NCI-H774 (cell line): Measurements from ENCODE around the gene ARHGAP45.

Experiments
- DNase-seq: peaks from one replicate; lab custom pipeline; 2025; lab: John Stamatoyannopoulos, UW

The ARHGAP45 gene

DNA sequence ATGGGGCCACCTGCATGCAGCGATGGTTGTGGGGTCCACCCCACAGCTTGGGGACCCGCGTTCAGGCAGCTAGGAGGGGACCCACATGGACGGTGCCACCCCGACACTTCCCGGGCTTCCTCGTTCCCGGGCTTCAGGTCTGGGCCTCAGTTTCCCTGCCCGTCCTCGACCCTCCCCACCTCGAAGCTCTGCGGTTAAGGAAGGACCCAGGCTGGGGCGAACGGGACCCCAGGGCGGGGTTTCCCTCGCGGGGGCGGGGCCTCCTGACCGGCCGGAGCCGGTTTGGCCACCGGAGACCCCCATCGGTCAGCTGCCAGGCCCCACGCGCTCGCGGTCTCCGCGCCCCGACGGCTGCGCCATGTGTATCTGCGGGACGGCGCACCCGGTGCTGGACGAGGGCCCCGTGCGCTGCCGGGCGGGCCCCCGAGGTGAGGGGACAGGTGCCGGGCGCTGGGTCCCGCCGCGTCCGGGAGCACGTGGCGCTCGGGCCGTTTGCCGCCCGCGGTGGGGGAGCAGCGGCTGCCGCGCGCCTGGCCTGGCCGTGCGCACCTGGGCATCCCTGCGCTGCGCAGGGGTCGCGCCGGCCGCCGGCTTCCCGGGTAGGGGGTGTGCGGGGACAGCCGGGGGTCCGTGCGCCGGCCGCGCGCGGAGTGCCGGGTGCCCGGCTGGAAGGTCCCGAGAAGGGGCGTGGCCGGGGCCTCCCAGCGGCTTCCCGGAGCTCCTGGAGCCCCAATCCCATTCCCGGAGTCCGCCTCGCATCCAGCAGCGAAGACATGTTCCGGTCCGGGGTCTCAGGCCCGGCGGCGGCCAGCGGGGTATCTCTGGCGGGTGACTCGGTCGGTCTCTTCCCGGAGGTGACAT lies 4.2 kb downstream of the ARHGAP45 start:
- no peak for DNase-seq

DNA sequence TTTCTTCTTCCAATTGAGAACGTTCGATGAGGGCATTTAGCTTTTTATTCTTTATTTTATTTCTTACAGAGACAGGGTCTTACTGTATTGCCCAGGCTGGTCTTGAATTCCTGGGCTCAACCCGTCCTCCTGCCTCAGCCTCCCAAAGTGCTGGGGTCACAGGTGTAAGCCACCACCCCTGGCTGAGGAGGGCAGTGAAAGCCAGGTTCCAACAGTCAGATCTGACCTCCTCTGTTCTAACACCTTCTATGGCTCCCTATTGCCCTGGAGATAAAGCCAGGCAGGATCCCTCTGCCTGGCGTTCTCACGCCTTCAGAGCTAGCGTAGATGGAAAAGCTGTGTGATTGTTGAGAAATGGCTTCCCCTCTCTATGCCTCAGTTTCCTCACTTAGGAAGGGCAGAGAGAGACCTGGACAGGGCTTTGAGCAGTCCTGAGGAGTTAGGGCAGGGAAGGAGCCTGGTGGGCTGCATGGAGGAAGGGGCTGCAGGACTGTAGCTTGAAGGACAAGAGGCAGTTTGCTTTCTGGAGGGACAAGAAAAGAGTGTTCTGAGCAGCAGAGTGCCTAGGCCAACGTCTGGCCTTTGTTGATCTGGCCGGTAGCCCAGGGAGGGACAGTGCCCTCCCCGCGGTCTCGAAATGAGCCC lies 5.5 kb downstream of the ARHGAP45 start:
- DNase-seq = no peak

DNA sequence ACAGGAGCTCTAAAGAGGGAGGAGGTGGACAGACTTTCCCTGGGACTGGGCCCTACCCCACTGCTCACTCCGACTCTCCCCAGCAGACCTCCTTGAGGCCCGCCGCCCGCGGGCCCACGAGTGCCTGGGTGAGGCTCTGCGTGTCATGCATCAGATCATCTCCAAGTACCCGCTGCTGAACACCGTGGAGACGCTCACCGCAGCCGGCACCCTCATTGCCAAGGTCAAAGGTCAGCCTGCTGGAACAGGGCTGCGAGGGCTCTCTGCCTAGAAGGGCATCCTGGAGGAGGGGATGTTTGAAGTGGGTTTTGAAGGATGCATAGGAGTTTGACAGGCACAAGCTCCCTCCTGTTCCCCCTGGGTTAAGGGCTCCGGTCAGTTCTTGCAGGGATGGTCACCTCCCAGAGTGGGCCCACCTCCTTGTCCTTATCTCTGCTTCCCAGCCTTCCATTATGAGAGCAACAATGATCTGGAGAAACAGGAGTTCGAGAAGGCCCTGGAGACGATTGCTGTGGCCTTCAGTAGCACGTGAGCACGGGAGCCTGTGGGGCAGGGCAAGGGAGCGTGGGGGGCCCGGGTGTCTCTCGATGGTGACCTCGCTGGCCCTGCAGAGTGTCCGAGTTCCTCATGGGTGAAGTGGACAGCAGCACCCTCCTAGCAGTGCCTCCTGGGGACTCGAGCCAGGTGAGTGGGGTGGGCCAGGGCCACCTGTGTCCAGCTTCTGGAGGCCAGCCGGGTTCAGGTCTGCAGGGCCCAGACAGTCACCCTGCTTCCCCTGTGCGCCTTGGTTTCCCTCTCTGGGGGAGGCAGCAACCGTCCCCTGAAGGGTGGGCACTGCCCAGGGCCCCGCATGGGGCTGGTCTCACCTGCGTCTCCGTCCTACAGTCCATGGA lies 6.3 kb downstream of the ARHGAP45 start:
- no peak for DNase-seq

DNA sequence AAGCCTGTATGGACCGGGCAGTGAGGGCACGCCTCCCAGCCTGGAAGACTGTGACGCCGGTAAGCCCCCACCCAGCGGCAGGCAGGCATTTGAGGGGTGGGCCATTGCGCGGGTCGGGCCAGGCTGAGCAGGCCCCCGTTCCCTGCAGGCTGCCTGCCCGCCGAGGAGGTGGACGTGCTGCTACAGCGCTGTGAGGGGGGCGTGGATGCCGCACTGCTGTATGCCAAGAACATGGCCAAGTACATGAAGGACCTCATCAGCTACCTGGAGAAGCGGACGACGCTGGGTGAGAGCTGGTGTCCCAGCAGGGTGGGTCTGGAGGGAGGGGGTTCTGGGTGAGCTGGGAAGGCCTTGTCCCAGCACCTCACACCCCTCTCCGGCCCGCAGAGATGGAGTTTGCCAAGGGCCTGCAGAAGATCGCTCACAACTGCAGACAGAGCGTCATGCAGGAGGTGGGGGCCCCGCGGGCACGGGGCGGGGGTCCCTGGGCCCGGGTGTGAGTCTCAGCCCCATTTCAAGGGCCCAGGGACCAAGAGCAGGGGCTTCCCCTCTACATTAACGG lies 7.1 kb downstream of the ARHGAP45 start:
- no peak for DNase-seq

DNA sequence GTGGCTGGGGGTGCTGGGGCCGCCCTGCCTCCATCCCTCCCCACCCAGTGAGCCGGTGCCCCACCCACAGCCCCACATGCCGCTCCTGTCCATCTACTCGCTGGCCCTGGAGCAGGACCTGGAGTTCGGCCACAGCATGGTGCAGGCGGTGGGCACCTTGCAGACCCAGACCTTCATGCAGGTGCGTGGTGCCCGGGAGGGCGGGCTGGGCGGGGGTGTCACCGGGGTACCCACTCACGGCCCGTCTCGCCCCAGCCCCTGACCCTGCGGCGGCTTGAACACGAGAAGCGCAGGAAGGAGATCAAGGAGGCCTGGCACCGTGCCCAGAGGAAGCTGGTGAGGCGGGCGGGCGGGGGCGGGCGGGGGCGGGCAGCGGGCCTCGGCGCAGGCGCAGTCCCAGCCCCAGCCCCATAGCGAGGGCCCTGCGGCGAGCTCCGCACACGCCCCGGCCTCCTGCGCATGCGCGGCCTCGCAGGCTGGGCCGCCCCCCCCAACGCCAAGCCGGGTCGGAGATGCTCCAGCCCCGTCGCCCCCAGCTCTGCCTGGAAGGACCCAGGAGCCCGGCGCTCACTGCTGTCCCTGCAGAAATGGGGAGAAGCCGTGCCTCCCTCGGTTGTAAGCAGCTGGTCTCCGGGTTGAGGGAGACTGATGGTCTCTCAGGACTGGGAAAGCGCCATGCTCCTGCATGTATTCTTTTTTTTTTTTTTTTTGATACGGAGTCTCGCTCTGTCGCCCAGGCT lies 7.7 kb downstream of the ARHGAP45 start:
- peak; percentile 78 for DNase-seq

DNA sequence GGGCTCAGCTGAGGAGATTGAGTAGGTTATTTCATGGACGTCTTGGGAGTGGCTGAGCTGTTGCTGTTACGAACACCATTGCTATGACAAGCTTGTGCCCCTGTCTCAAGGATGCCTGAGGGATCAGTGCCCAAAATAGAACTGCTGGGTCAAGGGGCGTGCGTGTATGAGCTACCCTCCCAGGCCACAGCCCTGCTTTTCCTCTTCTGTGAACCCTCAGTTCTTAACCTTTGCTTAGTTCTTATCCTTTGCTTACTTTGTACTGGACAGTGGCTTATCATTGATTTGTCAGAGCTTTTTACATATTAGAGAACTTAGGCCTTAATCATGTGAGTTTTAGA lies 9.0 kb downstream of the ARHGAP45 start:
- DNase-seq = no peak

DNA sequence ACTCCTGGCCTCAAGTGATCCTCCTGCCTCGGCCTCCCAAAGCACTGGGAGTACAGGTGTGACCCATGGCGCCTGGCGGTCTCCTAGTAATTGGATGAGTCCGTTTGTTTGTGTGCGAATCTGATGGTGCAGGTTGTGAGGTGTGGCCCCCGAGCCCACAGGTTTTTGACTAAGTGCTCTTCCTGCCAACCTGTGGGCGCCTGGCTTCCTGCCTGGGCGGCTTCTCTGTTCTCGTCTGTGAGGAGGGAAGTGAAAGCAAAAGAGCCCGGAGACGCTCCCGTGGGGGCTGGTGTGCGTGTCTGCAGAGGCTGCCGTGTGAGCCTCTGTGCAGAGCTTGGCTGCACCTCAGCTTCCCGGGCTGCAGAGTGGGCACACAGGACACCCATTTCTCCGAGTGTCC lies 10.0 kb downstream of the ARHGAP45 start:
- DNase-seq = no peak

DNA sequence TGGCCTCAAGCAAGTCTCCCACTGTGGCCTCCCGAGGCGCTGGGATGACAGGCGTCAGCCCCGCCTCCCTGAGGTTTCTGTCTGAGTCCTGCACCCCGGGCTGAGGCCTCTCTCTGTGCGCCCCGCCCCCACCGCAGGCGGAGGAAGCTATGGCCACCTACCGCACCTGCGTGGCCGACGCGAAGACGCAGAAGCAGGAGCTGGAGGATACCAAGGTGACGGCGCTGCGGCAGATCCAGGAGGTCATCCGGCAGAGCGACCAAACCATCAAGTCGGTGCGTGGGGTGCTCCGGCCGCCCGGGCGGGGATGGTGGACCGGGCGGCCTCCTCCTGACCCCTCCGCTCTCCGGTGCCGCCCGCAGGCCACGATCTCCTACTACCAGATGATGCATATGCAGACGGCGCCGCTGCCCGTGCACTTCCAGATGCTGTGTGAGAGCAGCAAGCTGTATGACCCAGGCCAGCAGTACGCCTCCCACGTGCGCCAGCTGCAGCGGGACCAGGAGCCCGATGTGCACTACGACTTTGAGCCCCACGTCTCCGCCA lies 12.7 kb downstream of the ARHGAP45 start:
- no peak for DNase-seq

DNA sequence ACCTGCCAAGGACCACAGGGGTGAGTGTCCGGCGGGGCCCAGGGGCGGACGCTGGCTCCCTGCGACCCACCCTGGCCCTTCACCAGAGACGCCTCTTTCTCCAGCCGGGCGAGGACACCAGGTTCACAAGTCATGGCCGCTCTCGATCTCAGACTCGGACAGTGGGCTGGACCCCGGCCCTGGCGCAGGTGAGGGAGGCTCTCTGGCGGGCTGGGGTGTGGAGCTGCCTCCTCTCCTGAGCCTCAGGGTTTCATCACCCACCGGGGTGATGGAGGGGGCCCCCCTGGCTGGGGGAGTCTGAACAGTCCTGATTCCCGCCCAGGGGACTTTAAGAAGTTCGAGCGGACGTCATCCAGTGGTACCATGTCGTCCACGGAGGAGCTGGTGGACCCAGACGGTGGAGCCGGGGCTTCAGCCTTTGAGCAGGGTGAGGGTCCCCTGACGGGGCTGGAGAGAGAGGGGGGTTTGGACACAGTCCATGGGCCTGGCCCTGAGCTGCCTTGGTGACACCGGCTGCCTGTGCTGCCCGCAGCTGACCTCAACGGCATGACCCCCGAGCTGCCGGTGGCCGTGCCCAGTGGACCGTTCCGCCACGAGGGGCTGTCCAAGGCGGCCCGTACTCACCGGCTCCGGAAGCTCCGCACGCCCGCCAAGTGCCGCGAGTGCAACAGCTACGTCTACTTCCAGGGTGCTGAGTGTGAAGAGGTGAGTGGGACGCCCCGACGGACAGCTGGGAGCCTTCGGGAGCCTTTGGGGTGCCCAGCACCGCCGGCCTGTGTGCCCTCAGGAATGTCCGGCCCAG lies 13.6 kb downstream of the ARHGAP45 start:
- no peak for DNase-seq

DNA sequence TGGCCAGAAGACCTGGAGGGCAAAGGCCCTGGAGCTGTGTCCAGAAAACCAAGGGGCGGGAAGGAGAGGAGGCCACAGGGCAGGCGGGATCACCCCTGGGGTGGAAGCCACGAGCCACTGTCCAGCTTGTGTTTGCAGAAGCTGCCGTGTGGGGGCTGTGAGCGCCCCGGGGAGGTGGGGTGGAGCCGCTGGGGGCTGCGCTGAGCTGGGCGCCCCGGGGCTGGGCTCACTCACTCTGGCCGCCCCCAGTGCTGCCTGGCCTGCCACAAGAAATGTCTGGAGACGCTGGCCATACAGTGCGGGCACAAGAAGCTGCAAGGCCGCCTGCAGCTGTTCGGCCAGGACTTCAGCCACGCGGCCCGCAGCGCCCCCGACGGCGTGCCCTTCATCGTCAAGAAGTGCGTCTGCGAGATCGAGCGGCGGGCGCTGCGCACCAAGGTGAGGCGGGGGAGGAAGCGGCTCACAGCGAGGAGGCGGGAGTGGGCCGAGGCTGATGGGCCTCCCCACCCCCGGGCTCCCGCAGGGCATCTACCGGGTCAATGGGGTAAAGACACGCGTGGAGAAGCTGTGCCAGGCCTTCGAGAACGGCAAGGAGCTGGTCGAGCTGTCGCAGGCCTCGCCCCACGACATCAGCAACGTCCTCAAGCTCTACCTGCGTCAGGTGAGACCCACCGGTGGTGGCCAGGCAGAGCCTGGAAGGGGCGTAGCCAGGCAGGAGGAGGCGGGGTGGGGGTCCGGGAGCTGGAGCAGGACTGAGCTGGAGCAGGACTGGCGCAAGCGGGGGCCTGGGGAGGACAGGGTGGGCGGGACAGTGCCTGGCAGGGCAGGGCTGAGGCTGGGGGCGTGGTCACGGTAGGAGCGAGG lies 14.6 kb downstream of the ARHGAP45 start:
- DNase-seq = peak; percentile 59

DNA sequence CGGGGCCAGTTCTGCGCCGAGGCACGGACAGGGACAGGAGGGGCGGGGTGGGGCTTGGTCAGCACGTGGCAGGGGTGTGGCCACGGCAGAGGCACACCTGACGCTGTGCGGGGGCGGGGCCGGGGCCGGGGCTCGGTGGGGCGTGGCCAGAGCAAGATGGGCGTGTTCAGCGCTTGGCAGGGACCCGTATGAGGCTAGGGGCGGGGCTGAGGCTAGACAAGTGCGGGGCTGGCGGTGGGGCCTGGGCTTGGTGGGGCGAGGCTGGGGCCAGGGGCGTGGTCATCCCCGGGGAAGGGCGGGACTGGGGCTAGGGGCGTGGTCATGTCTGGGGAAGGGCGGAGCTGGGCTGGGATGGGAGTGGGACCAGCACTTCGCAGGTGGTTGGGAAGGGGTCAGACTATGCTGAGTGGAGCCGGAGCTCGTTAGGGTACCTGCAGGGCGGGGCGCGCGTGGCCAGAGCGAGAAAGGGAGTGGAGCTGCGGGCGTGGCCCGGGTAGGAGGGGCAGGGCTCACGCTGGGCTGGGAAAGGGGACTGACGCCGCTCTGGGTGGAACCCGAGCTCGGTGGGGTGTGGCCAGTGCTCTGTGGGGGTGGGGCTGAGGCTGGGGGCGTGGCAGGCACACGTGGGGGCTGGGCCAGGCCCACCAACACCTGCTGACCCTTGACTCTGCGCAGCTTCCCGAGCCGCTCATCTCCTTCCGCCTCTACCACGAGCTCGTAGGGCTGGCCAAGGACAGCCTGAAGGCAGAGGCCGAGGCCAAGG lies 15.4 kb downstream of the ARHGAP45 start:
- DNase-seq = peak; percentile 98

DNA sequence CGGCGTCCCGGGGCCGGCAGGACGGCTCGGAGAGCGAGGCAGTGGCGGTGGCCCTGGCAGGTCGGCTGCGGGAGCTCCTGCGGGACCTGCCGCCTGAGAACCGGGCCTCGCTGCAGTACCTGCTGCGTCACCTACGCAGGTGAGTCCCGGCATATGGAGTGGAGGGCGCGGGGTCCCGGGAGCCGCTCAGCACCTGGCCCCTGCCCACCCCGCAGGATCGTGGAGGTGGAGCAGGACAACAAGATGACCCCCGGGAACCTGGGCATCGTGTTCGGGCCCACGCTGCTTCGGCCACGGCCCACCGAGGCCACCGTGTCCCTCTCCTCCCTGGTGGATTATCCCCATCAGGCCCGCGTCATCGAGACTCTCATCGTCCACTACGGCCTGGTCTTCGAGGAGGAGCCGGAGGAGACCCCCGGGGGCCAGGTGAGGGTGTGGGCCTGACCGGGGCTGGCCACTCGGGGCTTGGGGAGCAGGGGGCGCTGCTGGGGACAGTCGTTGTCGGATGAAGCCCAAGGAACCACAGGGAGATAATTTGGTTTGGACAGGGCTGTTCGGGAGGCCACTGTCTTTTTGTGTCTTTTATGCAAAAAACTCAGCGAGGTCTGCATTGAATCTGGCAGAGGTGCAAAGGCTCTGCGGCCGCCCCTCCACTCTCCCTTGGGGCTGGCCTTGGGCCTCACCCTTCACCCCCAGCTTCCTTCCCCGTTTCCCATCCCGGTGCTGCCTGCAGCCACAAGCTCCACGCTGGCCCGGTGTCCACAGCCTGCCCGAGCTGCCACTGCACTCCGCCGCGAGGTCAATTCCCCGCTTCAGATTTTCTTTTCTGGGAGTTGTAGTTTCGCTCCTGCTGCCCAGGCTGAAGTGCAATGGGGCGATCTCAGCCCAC lies 16.2 kb downstream of the ARHGAP45 start:
- DNase-seq = no peak

DNA sequence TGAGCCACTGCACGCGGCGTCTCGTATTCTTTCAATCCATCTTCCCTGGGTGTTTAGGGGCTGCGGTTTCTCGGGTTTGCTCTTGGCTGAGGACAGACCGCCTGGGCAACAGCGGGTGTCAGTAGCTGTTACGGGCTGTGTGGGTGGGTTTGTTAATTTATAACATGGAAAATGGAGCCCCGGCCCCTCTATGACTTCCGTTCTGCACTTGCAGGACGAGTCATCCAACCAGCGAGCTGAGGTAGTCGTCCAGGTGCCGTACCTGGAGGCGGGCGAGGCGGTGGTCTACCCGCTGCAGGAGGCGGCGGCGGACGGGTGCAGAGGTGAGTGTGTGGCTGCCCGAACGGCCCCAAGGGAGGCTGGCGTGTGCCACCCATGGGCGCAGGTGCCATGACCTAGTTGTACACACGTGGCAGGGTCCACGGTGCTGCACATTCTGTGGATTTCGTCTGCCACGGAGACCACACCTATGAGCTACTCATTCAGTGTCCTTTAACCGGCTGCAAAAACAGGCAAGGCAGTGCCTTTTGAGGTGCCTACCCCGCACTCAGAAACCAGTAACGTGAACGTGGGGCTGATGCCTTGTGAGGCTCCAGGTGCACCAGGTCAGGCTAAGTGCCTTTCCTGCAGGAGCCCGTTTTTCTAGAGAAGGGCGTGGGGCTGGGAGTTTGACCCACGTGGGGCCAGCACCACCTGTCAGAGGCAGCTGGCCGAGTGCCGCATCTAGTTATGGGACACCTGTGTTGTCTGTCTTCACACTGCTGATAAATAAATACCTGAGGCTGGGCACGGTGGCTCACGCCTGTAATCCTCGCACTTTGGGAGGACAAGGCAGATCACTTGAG lies 17.3 kb downstream of the ARHGAP45 start:
- DNase-seq = no peak

DNA sequence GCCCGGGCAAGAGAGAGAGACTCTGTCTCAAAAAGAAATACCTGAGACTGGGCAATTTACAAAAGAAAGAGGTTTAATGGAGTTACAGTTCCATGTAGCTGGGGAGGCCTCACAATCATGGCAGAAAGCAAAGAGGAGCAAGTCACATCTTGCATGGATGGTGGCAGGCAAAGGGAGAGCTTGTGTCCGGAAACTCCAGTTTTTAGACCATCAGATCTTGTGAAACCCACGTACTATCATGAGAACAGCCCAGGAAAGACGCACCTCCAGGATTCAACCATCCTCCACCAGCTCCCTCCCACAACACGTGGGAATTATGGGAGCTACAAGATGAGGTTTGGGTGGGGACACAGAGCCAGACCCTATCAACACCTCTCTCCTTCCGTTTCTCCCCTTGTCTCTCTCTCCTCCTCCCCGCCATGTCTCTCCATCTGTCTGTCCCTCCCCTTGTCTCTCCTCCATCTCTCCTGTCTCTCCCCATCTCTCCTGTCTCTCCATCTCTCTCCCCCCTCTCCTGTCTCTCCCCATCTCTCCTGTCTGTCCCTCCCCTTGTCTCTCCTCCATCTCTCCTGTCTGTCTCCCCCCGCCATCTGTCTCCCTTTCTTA lies 18.2 kb downstream of the ARHGAP45 start:
- no peak for DNase-seq

DNA sequence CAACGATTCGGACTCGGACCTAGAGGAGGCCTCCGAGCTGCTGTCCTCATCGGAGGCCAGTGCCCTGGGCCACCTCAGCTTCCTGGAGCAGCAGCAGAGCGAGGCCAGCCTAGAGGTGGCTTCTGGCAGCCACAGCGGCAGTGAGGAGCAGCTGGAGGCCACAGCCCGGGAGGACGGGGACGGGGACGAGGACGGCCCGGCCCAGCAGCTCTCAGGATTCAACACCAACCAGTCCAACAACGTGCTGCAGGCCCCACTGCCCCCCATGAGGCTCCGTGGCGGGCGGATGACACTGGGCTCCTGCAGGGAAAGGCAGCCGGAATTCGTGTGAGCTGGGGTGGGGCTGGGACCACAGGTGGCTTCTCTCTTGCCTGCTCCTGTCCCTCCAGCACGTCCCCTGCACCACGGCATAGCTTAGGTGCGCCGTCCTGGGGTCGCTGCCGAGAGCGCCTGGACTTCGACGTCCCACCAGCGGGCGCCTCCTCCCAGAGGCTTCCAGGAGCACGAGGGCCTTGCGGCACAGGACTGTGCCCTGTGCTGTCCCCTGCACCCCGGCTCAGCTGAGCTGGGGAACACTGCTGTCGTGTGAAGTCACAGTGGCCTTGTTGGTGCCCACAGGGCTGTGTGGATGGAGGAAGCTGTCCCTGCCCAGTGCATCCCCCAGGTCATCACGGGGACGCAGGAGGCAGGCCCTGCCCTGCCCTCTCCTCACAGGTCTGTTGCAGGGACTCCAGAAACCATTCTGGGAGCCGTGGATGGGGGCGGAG lies 18.9 kb downstream of the ARHGAP45 start:
- no peak for DNase-seq

DNA sequence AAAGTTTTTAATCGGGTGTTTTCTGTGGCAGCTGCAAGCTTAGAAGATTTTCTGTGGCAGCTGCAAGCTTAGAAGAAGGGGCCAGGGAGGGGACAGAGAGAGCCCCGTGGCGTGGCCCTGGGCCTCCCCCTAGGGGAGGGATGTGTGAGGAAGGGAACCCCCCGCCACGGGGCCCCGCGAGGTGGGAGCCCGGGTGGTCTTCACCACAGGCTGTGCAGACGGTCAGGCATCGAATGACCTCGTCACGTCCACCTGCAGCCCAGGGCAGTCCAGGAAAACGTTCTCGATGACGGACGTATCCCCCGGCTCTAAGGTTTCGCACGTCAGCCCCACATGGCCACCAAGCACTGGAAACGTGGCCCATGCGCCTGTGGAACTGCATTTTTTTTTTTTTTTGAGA lies 19.6 kb downstream of the ARHGAP45 start:
- DNase-seq = no peak
